OCI-LY1 (cell line): ENCODE data around the gene TBC1D20.

ENCODE experiments used
- H2AFZ ChIP-seq: fragments of 200-600 bp; sonication (generic), shearing (Covaris generic); 2 replicates; pipeline ENCODE4 v1.6.0; 2014; ENCODE audit warnings: antibody characterized with exemption, mild to moderate bottlenecking, low read length
- H3F3A ChIP-seq: fragments of 200-600 bp; sonication (generic), shearing (Covaris generic); 2 replicates; pipeline ENCODE4 v1.6.0; 2014; ENCODE audit warnings: mild to moderate bottlenecking, antibody characterized with exemption, low read length, moderate library complexity; ENCODE audit not compliant: insufficient read depth
- H3K27ac ChIP-seq: fragments of 200-600 bp; sonication (generic); 2 replicates; pipeline ENCODE4 v1.5.1; 2014; ENCODE audit warnings: low read length, mixed run types, mild to moderate bottlenecking, low read depth; ENCODE audit not compliant: poor library complexity, severe bottlenecking
- H3K27me3 ChIP-seq: fragments of 200-600 bp; sonication (generic); 2 replicates; pipeline ENCODE4 v1.6.0; 2014; ENCODE audit warnings: antibody characterized with exemption, mild to moderate bottlenecking, low read length, moderate library complexity; ENCODE audit not compliant: insufficient read depth
- H3K36me3 ChIP-seq: fragments of 200-600 bp; sonication (generic); 2 replicates; pipeline ENCODE4 v1.6.1; 2014; ENCODE audit warnings: mild to moderate bottlenecking, antibody characterized with exemption, low read length, moderate library complexity, mixed read lengths; ENCODE audit not compliant: insufficient read depth
- H3K4me1 ChIP-seq: fragments of 200-600 bp; sonication (generic); 2 replicates; pipeline ENCODE4 v1.5.1; 2014; ENCODE audit warnings: mild to moderate bottlenecking, low read length, moderate library complexity; ENCODE audit not compliant: insufficient read depth, severe bottlenecking
- H3K4me2 ChIP-seq: fragments of 200-600 bp; sonication (generic), shearing (Covaris generic); 2 replicates; pipeline ENCODE4 v1.6.1; 2014; ENCODE audit warnings: low read length
- H3K4me3 ChIP-seq: fragments of 200-600 bp; sonication (generic); 2 replicates; pipeline ENCODE4 v1.5.1; 2014; ENCODE audit warnings: low read length, low read depth, mild to moderate bottlenecking, mixed read lengths; ENCODE audit not compliant: poor library complexity, severe bottlenecking
- H3K79me2 ChIP-seq: fragments of 200-600 bp; shearing (Covaris generic); 2 replicates; pipeline ENCODE4 v1.6.1; 2016; ENCODE audit warnings: mixed run types, low read length, mixed read lengths; ENCODE audit not compliant: insufficient read depth
- H3K9ac ChIP-seq: fragments of 200-600 bp; sonication (generic), shearing (Covaris generic); 2 replicates; pipeline ENCODE4 v1.6.1; 2014; ENCODE audit warnings: mild to moderate bottlenecking, low read length, mixed read lengths
- H3K9me2 ChIP-seq: fragments of 200-600 bp; sonication (generic), shearing (Covaris generic); 2 replicates; pipeline ENCODE4 v1.6.1; 2014; ENCODE audit warnings: low read depth, mild to moderate bottlenecking, low read length, mixed read lengths
- H3K9me3 ChIP-seq: fragments of 200-600 bp; shearing (Covaris generic); 2 replicates; pipeline ENCODE4 v1.6.1; 2014; ENCODE audit warnings: low read length, mixed read lengths
- H4K20me1 ChIP-seq: fragments of 200-600 bp; sonication (generic), shearing (Covaris generic); 2 replicates; pipeline ENCODE4 v1.6.0; 2016; ENCODE audit warnings: mild to moderate bottlenecking, low read length; ENCODE audit not compliant: insufficient read depth
- CTCF ChIP-seq: fragments of 200-600 bp; sonication (generic), shearing (Covaris generic); IDR thresholded peaks from 2 replicates; pipeline ENCODE4 v1.5.1; 2017; ENCODE audit warnings: mild to moderate bottlenecking, antibody characterized with exemption, low read length, moderate library complexity, mixed read lengths
- EZH2 ChIP-seq: fragments of 200-600 bp; sonication (generic), shearing (Covaris generic); IDR thresholded peaks from 2 replicates; pipeline ENCODE4 v1.8.0; 2017; ENCODE audit warnings: borderline replicate concordance, mixed run types, mild to moderate bottlenecking, antibody characterized with exemption, low read length, moderate library complexity, mixed read lengths

The TBC1D20 gene

GRCh38 chr20:437787-438486, 24.4 kb downstream of the TBC1D20 start:
- Histone ChIP-seq H4K20me1 (no peaks in the 10 kb centered on the region), H3K9me2 (no peaks in the 10 kb centered on the region)

GRCh38 chr20:436476-436875, 25.9 kb downstream of the TBC1D20 start:
- Histone ChIP-seq H3K4me2 (no peak overlapping the region), H2AFZ (no peak overlapping the region), H3K36me3 (peaks cover 69% of the 10 kb centered on the region), H3K27me3 (no peaks in the 10 kb centered on the region), H3K27ac (no peak overlapping the region), H3F3A (no peaks in the 10 kb centered on the region), H3K9me2 (no peaks in the 10 kb centered on the region), H3K79me2 (no peaks in the 10 kb centered on the region), H4K20me1 (no peaks in the 10 kb centered on the region), H3K9me3 (no peaks in the 10 kb centered on the region), H3K4me3 (no peak overlapping the region), H3K9ac (no peak overlapping the region), H3K4me1 (peaks cover 28% of the 10 kb centered on the region)
- TF ChIP-seq CTCF (no peak), EZH2 (no peak)

More at GRCh38 chr20:437787-438486, 24.4 kb downstream of the TBC1D20 start:
- Histone ChIP-seq H3K4me3 (no peak overlapping the region), H3K27ac (no peak overlapping the region), H3K9ac (no peak overlapping the region; the same call in 1 of the 2 replicates), H2AFZ (no peak overlapping the region), H3K4me1 (peaks cover 28% of the 10 kb centered on the region), H3K27me3 (no peaks in the 10 kb centered on the region), H3K4me2 (no peak overlapping the region; the same call in 1 of the 2 replicates), H3F3A (no peaks in the 10 kb centered on the region), H3K9me3 (no peaks in the 10 kb centered on the region), H3K79me2 (no peaks in the 10 kb centered on the region), H3K36me3 (peaks cover 69% of the 10 kb centered on the region)
- TF ChIP-seq EZH2 (no peak), CTCF (no peak)

- H3K27me3 ChIP-seq, result no peaks in the 10 kb centered on the region
- no peaks in the 10 kb centered on the region for H3F3A ChIP-seq
- no peak overlapping the region for H2AFZ ChIP-seq
- H3K9me2 ChIP-seq, result no peaks in the 10 kb centered on the region
- H3K9me3 ChIP-seq, result no peaks in the 10 kb centered on the region
- peaks cover 70% of the 10 kb centered on the region for H3K36me3 ChIP-seq
- H3K27ac ChIP-seq, result no peak overlapping the region
- no peaks in the 10 kb centered on the region for H4K20me1 ChIP-seq
- H3K9ac ChIP-seq, result no peak overlapping the region
- peaks cover 28% of the 10 kb centered on the region for H3K4me1 ChIP-seq
- no peaks in the 10 kb centered on the region for H3K79me2 ChIP-seq
- no peak overlapping the region for H3K4me3 ChIP-seq
- H3K4me2 ChIP-seq, result no peak overlapping the region
- TF ChIP-seq EZH2 (no peak), CTCF (no peak)
Measured at GRCh38 chr20:435558-435957, 26.8 kb downstream of the TBC1D20 start.
